COLO668 (cell line): Measurements from ENCODE around the gene BACH2.

Experiments
- DNase-seq: peaks from one replicate; lab custom pipeline; 2025; ENCODE audit not compliant: unreplicated experiment; lab: John Stamatoyannopoulos, UW

The BACH2 gene

DNA sequence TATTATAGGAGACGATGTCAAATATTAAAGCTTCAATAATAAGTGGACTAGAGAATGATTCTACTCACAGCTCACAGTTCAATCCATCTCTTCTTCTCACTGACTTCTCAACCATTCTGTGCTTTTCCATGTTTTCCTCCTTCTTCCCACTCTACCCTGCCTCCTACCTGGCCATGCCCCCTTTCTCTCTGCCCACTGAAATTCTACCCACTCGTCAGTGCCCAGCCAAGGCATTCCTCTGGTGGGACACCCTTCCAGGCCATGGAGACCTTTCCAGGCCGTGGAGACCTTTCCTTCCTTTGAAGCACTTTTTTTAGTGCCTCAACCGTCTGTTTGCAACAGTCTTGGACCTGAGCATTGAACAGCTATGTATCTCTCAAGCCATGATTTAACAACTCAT is 18.5 kb downstream of the BACH2 start:
- DNase-seq: no peak

DNA sequence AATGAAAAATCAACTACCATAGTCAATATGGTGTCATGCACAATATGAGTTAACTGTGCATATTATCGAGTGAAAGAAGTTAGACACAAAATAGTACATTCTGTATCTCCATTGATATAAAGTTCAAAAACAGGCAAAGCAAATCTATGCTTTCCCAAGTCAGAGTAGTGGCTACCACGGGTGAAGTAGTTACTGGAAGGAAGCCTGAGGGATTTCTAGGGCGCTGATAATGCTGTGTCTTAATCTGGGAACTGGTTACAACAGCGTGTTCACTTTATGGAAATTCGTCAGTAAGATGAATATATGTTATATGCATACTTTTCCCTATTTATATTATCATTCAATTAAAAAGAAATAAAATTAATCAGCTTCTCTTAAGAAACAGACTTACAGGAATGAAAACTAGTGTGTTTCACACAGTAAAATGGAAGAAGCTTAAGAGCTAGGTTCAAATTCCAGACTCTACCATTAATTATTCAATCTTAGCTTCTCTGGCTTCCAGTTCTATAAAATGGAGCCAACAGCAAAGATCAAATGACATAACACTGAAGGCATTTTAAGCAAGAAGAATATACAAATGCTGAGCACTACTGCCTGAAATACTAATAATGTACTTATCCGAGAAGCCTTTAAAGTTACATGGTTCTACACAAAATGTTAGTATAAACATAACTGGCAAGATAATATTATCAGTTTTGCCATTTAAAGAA is 19.2 kb downstream of the BACH2 start:
- DNase-seq: no peak

DNA sequence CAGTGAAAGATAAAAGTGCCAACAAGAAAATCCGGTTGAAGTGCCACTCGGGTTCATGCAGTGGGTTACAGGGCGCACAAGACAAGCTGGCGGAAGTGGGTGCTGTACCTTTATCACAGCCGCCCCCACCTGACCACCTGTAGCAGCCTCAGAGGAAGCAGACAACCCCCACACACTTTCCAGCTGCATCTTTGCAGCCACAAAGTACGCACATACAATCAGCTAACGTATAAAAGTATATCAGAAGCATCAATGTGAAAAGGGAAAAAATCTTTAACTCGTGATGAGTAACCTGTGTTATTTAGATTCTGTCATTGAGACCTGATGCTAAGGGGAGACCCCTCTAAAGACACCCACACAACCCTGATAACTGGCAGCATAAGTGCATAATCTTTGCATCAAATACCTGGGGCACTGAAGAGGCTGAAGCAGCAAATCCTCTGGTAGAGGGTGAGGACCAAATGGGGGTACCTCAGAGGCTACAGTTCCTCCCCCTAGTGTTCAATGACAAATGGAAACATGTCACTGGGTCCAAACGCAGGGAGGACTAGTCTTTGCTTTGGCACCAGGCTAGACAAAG is 22.1 kb downstream of the BACH2 start:
- DNase-seq: no peak

DNA sequence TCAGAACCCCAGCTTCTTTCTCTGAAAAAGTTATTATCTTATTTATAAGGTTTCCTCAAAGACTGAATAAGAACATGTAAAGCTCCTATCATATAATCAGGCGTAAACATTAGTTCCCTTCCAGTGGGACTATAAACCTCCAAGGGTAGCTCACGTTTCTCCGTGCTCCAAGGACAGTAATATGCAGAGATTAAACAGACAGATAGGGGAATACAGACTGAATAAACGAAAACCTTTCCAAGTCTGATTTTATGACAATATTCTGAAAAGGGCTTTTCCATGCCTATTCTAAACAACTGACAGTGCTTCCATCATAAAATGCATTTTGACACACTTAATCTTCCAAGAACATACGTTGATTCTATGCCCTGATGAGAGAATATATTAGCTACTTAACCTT is 22.8 kb downstream of the BACH2 start:
- DNase-seq: no peak

DNA sequence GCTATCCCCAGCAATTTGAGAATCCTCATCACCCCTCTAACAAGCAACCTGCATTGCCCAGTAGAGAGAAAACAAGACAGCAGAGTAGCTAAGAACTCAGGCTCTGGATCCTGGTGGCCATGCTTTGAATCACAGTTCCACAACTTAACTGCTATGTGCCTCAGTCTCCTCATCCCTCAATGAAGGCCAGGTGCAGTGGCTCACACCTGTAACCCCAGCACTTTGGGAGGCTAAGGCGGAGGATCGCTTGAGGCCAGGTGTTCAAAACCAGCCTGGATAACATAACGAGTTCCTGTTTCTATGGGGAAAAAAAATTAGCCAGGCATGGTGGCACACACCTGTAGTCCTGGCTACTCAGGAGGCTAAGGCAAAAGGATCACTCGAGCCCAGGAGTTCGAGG is 23.7 kb downstream of the BACH2 start:
- no peak for DNase-seq

DNA sequence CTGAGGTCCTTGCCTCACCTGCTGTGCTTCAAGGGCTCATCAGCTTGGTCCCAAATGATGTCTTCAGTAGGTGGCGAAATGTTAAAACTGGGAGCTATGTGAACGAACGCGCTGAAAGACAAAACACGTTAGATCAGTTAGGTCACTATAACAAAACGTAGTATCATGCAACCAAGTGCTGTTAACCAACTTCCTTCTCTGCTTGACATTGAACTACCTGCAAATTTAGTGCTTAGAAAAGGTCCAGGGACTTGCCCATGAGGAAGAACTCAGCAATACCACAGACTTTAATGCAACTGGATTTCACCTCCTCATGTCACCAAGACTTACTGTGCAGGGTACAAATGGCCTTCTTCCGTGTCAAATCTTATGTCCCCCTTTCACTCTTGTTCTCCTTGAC is 24.8 kb downstream of the BACH2 start:
- DNase-seq: no peak

DNA sequence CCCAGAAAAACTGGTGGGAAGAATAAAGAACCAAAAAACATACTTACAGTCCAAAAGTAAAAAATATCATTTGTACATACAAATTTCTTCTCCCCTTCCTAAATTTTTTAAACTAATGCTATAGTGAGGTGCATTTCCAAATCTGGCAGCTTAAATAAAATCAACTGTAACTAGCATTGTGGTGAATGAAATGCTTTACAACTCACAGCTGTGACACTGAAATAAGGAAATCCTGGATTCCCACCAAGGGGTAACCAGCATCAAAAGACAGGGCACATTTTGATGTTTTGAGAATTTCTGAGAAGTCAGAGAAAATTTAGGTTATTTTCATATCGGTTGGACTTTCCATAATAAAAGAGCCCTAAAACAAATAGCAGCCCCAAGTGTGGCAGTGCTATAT is 27.3 kb downstream of the BACH2 start:
- DNase-seq: no peak

DNA sequence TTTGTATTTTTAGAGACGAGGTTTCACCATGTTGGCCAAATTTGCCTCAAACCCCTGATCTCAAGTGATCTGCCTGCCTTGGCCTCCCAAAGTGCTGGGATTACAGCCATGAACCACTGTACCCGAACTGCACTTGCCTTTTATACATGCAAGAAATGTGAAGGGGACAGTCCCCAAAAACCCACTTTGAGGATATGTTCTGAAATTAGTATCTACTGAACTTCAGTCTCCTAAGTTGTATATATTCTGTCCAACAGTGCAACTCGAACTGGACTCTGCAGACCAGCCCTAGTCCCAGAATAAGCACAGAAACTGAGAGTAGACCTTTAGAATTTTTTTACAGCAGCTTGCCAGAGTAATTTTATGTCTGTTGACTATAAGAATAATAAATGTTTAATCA is 28.5 kb downstream of the BACH2 start:
- no peak for DNase-seq

DNA sequence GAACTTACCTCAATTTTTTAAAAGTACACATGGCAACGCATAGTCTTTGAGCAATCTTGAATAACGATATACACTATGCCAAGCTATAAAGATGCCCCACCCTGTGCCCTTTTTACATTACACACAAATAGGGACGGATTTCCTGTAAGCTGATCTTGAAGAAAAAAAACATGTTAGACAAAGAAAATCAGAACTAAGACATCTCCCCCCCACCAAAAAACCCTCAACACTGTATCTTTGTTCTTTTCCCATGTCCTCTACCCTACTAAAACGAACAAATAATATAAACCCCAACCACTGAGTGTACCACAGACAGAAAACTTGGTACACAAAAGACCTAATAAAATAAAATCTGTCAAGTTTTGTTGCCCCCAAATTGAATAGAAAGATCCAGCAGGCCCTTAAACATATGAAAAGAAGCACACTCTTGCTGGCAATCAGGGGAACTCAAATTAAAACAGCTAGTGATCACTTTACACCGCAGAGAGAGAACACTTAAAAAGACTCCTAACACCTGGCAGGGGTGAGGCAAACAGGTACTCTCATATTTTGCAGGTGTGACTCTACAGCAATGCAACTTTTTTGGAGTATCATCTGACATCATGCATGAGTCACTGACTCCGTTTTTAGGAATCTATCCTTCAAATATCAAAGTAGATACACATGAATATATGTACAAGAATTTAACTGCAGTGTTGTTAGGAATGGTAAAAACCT is 29.6 kb downstream of the BACH2 start:
- DNase-seq: no peak

DNA sequence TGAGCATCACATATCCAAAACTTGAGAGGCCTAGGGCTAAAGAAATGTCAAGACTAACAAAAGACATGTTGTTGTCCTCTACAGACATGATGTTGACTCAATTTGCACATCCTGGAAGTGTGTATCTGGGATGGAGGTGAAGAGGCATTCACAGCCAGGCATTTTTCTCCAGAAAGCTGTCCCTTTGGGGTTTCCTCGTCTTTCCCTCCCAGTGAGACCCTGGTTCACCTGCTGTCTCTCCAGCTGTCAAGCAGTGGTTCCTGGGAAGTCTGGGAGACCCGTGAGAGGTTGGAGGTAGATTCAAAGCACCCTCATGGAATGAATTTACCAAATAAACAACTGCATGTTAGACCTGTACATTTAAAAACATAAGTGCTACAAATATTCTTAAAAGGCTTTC is 32.1 kb downstream of the BACH2 start:
- DNase-seq: no peak

DNA sequence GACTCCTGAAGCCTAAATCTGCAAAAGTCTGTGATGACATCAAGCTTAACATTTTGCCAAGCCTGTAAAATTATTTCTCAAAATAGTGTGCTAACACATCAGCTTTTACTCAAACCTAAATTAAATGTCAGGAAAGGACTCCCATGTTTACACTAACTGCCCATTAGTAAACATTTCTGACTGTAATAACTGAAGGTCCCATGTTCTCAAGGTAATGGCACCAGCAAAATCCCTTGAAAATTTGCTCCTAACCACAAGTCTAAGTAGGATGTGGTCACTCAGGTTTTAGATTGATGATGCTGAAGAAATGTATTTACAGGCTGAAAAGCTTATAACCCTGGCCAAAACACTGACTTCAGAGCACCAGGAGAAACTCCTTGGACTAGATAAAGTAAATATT is 33.0 kb downstream of the BACH2 start:
- no peak for DNase-seq

DNA sequence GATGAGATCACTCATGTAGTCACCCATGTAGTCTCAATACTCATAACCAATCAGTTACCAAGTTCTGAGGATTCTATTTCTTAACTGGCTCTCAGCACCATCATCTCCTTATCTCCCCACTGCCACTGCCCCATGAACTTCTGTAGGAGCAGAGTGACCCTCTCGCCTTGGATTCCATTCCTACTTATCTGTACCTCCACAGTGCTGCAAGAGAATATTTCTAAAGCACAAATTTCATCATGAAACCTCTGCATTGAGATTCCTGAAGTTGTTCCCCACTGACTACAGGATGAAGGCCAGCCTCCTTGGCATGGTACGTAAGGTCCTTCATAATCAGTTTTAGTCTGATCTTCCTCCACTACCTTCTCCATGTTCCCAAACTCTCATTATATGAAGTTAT is 34.8 kb downstream of the BACH2 start:
- DNase-seq: no peak

DNA sequence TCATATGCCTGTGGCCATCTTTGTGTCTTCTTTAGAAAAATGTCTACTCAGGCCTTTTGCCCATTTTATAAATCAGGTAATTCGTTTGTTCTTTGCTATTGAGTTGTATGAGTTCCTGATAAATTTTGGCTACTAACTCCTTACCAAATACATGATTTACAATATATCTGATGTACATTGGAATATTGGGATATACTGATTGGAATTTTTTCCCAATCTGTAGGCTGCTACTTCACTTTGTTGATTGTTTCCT is 39.2 kb downstream of the BACH2 start:
- no peak for DNase-seq

DNA sequence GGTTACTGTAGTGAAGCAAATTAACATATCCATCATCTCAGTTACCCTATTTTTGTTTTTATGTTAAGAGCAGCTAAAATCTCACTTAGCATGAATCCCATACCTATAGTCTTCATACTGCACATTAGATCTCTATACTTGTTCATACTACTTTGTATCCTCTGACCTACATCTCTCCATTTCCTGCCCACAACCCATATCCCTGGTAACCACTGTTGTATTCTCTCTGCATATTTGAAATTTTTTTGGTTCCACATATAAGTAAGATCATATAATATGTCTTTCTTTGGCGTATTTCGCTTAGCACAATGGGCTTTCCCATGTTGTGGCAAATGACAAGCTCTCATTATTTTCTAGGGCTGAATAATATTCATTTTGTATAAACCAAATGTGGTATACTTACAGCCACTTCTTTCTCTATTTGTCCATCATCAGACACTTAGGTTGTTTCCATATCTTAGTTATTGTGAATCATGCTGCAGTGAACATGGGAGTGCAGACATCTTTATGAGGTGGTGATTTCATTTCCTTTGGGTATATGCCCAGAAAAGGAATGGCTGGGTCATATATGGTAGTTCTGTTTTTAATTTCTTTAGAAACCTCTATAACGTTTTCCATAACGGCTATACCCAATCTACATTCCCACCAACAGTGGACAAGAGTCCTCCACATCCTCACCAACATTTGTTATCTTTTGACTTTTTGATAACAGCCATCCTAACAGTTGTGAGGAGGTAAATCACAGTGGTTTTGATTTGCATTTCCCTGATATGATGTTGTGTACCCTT is 39.8 kb downstream of the BACH2 start:
- DNase-seq: no peak

DNA sequence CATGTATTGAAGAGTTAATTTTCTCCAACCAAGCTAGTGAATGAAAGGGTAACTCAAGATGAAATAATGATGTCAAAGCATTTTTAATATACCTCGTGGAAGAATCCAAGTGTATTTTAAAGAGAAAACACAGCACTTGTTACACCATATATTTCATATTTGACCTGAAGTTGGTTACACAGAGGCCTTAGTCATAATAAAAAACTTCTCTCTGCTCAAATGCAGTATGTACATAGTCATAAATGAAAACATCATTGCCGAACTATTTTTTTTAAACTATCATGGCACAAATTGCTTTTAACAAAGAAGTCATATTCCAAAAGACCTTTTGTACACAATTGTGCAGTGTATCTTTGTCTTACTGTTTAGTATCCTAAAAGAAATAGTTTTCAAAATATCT is 43.0 kb downstream of the BACH2 start:
- DNase-seq: no peak

DNA sequence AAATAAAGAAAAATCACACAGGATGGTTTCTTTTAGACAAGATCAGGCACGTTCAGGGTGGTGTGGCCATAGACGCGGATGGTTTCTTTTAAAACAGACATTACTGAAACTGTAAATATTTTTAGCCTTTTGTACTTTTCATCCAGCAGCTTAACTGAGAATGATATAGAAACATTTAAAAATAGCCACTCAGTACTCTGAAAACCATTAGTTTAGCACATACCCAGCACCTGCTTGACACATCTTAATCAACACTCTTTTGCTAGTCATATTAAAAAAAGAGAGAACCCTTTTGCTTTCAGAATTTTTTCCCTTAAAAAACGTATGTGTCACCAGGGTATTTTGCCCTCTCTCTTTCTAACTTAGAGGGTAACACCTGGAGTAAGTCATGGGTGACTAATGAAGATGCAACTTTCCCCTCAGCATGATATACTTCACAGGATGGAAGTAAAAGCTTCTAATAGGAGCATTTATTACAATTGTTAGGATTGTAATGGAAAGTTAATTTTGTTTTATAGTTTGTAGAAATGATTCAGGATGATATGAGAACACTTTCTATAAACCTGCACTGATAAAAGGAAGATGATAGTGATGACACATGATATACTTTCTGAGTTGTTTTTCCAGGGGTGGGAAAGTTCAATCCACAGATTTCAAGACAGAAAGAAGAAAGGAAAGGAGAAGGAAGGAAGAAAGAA is 45.2 kb downstream of the BACH2 start:
- DNase-seq: no peak

DNA sequence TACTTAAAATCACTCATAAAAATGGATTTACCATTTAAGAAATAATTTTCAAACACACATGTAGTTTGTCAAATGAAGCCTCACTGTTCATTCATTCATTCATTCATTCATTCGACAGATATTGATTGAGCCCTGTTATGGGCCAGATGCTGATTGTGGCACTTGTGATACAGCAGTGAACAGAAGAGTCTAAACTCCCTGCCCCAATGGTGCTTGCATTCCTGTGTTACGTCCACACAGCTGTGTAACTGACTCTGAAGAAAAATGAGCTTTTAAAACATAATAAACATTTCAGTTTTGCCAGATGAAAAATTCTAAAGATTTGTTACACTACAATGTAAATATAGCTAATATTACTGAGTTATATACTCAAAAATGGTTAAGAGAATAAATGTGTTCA is 46.2 kb downstream of the BACH2 start:
- DNase-seq: no peak

DNA sequence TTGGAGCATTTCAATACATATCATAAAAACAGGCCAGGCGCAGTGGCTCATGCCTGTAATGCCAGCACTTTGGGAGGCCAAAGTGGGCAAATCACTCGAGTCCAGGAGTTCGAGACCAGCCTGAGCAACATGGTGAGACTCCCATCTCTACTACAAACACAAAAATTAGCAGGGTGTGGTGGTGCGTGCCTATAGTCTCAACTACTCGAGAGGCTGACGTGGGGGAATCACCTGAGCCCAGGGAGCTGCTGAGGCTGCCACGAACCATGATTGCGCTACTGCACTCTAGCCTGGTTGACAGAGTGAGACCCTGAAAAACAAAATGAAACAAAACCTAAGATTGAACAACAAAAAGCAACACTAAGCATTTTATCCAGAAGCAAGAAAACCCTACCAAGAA is 47.2 kb downstream of the BACH2 start:
- DNase-seq: no peak

DNA sequence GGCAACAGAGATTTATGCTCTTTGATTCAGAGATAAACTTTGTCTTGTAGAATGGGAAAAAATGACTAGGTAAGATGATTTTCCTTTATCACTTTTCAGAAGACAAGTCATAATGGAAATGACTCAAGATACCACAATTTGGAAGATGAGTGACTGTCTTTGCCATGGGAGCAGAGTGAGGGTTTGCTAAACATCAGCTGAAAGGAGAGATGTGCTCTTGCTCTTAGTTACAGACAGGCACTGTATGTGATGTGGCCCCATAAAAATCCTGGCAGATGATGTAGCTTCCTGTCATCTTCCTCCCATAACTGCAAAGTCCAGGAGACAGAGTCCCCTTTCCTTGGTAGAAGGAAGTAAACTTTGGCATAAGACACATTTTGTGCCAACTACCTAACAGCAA is 47.6 kb downstream of the BACH2 start:
- DNase-seq: no peak

DNA sequence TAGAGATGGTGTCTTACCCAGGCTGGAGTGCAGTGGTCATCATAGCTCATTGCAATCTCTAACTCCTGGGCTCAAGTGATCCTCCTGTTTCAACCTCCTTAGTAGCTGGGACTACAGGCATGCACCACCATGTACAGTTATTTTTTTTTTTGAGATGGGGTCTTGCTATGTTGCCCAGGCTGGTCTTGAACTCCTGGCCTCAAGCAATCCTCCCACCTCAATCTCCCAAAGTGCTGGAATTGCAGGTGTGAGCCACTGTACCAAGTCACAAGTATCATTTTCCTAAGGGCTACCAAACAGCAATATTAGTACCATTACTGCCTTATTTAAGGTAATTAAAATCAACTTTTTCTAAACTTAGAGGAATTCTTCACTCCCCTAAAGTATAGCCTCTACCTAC is 49.4 kb downstream of the BACH2 start:
- no peak for DNase-seq

DNA sequence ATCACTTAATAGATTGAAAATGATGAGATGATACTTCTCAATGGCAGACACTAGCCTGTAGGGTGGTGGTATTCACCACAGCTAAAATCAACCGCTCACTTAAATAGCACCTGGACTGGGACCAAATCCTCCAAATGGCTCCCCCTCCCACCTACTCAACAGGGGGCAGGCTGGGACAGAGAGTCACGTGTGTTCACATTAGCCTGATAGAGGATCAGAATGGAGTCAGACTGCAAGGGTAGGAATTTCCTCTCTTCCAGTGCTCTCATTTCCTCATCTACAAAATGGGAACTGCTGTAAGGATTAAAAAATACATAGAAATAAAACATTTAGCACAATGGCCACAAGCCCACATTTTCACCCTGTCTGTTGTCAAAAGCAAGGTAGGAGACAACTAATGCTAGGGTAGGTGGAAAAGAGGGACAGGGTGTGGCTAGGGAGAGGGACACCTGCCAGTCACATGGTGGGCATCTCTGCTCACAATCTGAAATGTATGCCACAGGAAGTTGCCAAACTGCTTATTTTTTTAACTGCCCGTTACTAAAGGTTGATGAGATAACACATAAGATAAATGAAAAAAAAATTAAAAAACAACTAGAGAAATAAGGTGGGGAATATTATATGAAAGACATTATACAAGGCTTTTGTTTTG is 55.3 kb downstream of the BACH2 start:
- DNase-seq: no peak
